AG04449 (cell line): ENCODE results near the gene KLF7.

Experiments used
- CTCF ChIA-PET: fragments of 350-600 bp; formaldehyde crosslinking; extraction: SDS; loops from one replicate; lab custom pipeline; 2021; ENCODE audit warnings: antibody characterized with exemption; lab: Yijun Ruan, JAX
- POLR2A ChIA-PET: fragments of 400-600, 350-600 bp; formaldehyde crosslinking; extraction: SDS; loops from one replicate; lab custom pipeline; 2020; ENCODE audit warnings: antibody characterized with exemption, inconsistent platforms; lab: Yijun Ruan, JAX
- DNase-seq: peaks from one replicate; pipeline ENCODE4 v3.0.0-alpha.2; 2010; ENCODE audit warnings: low read depth, low spot score
- H3K4me3 ChIP-seq: 2 replicates; pipeline ENCODE4 v1.5.1; 2011; ENCODE audit warnings: low read depth, mild to moderate bottlenecking, control low read depth, low read length
- CTCF ChIP-seq: IDR thresholded peaks from one replicate; pipeline ENCODE4 v1.5.1; 2011; ENCODE audit warnings: mild to moderate bottlenecking, moderate library complexity, low read length, control low read depth, inconsistent platforms; ENCODE audit not compliant: insufficient read depth; ENCODE audit errors: missing control alignments

Gene KLF7

GRCh38 chr2:207203056-207203455 is 37.3 kb upstream of the KLF7 start:
- POLR2A ChIA-PET, result no interaction called here
- CTCF ChIA-PET, result interaction anchor here (0.9 to 1.3 kb wide), 5 partner anchors 10 to 270 kb away, joined by 3 to 4 read pairs (median 3); no protein-coding TSS in a partner anchor
- DNase-seq, result no peak
- TF ChIP-seq CTCF, result no peak
- H3K4me3 ChIP-seq, result no peak overlapping the region

- POLR2A ChIA-PET, result no interaction called here
- no peak overlapping the region for H3K4me3 ChIP-seq
- CTCF ChIA-PET, result interaction anchor here (0.9 to 1.3 kb wide), 4 partner anchors 10 to 271 kb away, joined by 3 to 4 read pairs (median 3); no protein-coding TSS in a partner anchor
- TF ChIP-seq CTCF, result no peak
- DNase-seq, result no peak
These were observed 36.9 kb upstream of the KLF7 start for GRCh38 chr2:207202645-207203044.

GRCh38 chr2:207201416-207201815 is 35.7 kb upstream of the KLF7 start:
- no peak for TF ChIP-seq CTCF
- POLR2A ChIA-PET, result no interaction called here
- DNase-seq, result no peak
- no peak overlapping the region for H3K4me3 ChIP-seq
- CTCF ChIA-PET, result no interaction called here

- no peak overlapping the region for H3K4me3 ChIP-seq
- POLR2A ChIA-PET, result no interaction called here
- no peak for DNase-seq
- CTCF ChIA-PET, result no interaction called here
- TF ChIP-seq CTCF, result no peak
These were observed 34.4 kb upstream of the KLF7 start for GRCh38 chr2:207200136-207200535.

GRCh38 chr2:207194028-207194427 is 28.3 kb upstream of the KLF7 start:
- CTCF ChIA-PET, result interaction anchor here (1.3 to 1.6 kb wide), 3 partner anchors 9 to 280 kb away, joined by 3 to 5 read pairs (median 3); no protein-coding TSS in a partner anchor
- no peak for TF ChIP-seq CTCF
- no peak overlapping the region for H3K4me3 ChIP-seq
- POLR2A ChIA-PET, result no interaction called here
- no peak for DNase-seq

- H3K4me3 ChIP-seq, result no peak overlapping the region
- ChIA-PET CTCF (interaction anchor here (0.7 to 0.9 kb wide), 2 partner anchors 10 to 284 kb away, joined by 3 to 4 read pairs; no protein-coding TSS in a partner anchor), POLR2A (interaction anchor here (0.7 to 2.7 kb wide), 3 partner anchors 21 to 70 kb away, joined by 3 to 7 read pairs (median 3); partner anchors contain the start of gene KLF7)
- no peak for DNase-seq
- no peak for TF ChIP-seq CTCF
These were observed 23.1 kb upstream of the KLF7 start for GRCh38 chr2:207188626-207189419.
